ENCODE data around the gene ZNF205.
"Not testable (repeated sequence)": the region's sequence is repeated elsewhere in the genome, so short reads cannot be mapped to it uniquely, and the experiment has no call there.

The ZNF205 gene

DNA sequence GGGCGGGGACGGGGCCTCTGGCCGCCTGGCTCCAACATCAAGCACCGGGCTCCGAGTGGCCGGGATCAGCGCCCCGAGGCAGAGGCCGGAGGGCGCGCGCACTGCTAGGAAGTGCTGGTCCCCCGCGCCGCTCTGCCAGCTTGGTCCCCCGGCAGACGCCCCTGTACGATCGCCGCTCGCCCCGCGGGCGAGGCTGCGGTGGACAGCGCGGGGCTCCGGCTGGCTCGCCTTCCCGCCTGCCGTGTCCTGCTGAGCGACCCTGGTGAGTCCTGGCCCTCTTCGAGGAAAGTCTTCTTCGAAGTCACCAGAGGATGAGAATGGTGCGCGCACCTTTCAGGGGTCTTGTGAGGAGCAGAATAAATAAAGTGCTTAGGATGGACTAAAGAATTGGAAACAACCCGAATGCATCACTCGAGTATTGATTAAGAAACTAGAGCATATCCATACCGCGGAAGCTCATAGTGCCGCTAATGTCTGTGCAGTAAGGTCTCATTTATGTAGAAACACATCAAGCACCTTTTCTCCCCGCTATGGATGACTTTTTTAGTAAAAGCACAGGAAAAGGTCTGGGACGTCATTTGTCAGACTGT, 22.8 kb downstream of the ZNF205 start:
- DNase-seq = no peak

DNA sequence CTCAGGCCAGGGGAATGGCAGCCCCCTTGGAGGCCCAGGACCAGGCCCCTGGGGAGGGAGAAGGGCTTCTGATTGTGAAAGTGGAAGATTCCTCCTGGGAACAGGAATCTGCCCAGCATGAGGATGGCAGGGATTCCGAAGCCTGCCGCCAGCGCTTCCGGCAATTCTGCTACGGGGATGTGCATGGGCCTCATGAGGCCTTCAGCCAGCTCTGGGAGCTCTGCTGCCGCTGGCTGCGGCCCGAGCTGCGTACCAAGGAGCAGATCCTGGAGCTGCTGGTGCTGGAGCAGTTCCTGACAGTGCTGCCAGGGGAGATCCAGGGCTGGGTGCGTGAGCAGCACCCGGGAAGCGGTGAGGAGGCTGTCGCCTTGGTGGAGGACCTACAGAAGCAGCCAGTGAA, 24.9 kb downstream of the ZNF205 start:
- no peak for DNase-seq

DNA sequence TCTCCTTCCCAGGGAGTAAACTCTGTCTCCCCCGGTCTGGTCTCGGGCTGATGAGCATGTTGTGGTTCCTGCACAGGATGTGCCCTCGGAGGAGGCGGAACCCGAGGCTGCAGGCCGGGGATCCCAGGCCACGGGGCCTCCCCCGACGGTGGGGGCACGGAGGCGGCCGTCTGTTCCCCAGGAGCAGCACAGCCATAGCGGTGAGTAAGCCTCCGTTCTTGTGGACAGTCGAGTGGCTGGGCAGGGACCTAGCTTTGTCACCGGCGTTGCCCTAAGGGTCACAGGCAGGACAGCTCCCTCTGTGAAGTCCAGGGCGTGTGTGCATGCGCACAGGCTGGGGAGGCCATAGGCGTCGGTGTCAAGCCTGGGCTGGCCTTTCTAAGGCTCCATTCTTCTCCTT, 26.0 kb downstream of the ZNF205 start:
- DNase-seq = no peak

DNA sequence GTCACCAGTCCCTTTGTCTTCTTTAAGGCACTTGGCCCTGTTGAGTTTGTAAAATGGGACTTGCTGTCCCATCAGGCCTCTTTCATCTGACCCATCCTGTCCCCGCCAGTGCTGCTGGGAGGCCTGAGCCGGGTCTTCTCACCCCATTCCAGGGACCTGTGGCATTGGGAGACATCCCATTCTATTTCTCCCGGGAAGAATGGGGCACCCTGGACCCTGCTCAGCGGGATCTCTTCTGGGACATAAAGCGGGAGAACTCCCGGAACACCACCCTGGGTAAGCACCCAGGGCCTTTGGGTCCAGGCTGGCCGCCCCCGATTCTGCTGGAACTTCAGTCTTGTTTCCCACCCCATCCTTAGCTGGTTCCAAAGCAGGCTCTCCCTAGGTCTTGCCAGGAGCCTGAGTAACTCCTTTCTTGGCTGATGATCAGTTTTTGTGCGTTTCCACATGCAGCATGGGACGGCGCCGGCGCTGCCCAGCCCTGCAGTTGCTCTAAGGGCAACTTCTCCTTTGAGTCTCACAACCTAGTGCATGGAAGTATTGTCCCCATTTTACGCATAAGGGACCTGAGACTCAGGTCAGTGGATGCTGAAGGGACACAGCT, 26.5 kb downstream of the ZNF205 start:
- DNase-seq = no peak

DNA sequence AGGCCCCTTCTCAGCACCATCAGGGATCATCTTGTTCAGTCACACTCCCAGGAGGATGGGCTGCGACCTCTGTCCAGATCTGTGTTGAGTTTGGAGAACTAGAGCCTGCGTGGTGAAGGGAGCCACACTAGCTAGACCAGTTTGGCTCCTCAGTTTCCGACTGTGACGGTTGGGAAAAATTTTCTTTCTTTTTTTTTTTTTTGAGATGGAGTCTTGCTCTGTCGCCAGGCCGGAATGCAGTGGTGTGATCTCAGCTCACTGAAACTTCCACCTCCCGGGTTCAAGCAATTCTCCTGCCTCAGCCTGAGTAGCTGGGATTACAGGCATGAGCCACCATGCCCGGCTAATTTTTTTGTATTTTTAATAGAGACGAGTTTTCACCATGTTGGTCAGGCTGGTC, 27.2 kb downstream of the ZNF205 start:
- DNase-seq = not testable (repeated sequence)

DNA sequence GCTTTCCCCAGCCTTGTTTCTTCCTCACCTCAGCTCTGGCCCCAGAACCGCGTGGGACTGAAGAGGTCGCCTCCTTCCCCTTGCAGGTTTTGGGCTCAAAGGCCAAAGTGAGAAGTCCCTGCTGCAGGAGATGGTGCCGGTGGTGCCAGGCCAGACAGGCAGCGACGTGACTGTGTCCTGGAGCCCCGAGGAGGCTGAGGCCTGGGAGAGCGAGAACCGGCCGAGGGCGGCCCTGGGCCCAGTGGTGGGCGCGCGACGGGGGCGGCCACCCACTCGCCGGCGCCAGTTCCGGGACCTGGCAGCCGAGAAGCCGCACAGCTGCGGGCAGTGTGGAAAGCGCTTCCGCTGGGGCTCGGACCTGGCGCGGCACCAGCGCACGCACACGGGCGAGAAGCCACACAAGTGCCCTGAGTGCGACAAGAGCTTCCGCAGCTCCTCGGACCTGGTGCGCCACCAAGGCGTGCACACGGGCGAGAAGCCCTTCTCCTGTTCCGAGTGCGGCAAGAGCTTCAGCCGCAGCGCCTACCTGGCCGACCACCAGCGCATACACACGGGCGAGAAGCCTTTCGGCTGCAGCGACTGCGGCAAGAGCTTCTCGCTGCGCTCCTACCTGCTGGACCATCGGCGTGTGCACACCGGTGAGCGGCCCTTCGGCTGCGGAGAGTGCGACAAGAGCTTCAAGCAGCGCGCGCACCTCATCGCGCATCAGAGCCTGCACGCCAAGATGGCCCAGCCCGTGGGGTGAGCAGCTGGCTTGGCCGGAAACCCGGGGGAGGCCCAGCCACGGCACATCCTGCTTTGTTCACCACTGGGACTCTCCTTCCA, 28.4 kb downstream of the ZNF205 start:
- no peak for DNase-seq

DNA sequence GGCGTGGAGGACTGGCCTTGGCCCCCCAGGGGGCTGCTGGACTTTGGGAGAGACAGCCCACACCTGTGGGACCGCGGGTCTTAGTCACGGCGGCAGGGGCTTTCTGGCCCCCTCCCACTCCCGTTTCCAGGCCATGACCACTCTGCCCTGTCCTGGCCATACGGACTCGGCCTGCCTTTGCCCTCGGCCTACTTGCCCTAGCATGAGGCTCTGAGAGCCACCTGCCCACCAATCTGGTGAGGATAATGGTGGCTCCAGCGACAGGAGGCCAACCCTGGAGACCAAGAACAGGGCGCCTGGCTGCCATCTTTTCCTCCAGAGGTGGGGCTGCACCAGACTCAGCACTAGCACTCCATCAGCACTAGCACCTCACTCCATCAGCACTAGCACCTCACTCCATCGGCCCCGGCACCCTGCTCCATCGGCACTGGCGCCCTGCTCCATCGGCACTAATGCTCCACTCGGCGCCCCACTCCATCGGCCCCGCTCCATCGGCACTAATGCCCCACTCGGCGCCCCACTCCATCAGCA, 29.5 kb downstream of the ZNF205 start:
- DNase-seq = no peak

DNA sequence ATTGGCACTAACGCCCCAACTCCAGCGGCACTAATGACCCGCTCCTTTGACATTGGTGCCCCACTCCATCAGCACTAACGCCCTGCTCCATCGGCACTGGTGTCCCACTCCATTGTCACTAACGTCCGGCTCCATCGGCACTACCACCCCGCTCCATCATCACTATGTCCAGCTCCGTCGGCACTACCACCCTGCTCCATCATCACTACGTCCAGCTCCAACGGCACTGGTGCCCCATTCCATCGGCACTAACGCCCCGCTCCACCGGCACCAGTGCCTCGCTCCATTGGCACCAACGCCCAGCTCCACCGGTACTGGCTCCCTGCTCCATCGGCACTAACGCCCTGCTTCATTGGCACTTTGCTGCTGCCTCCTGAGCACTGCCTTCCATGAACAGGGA, 29.9 kb downstream of the ZNF205 start:
- no peak for DNase-seq

DNA sequence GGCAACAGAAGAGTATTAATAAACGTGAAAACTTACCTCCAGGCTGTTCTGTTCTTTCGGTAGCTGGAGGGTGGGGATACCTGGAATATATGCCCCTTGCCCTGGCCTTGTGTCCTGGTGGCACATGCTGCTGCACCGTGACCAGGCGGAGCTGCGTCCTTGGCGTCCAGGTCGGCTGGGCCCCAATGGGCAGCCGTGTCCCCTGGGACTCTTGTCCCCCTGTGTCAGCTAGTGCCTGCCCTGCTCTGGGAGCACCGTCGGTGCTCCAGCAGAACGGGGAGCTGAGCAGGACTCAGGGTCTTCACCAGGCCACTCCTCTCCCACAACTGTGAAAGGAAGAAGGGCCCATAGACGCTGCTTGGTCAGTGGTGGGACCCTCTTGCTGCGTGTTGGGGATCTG, 30.4 kb downstream of the ZNF205 start:
- DNase-seq = no peak

DNA sequence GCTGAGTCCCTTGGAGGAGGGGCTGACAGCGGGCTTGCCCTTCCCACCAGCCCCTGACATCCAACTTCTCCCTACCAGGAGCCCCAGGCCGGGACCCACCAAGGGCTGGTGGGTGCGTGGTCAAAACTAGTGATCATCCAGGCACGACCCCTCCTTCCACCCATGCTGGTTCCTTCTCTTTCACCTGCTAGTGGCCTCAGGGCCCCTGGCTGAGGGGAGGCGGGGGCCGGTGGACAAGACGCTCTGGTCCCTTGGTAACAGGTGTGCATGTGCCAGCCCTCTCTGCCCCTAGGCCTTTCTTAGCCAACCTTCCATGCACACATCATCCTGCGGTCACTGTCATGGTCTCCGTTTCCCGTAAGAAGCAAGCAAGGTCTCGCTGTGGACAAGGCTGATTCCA, 30.8 kb downstream of the ZNF205 start:
- DNase-seq = no peak

DNA sequence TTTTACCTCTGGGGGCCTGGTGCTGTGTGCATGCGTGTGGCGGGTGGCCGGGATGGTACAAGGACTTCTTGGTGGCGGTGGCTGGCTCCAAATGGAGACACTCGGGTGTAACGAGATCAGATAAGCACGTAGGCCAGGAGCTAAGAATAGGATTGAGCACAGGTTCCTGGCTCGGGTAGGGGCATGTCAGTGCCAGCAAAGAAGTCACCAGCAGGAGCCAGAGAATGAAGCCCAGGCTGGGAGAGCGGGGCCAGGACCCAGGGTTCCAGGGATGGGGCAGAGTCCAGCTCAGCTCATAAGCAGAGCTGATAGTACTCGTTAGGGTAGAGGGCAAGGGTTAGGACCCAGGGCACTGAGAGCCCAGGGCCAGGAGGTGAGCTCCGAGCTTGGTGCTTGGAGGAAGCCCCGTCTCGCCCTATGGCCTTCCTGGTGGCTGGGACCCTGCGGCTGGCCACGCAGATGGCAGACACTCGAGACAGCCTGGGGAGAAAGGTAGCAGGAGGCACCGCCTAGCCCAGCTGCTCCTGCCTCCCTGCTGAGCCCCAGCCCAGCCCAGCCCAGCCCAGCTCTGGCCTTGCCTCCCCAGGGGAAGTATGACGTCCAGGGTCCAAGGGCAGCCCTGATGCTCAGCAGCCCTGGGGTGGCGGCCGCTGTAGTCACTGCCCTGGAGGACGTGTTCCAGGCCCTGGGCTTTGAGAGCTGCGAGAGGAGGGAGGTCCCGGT, 31.4 kb downstream of the ZNF205 start:
- no peak for DNase-seq

DNA sequence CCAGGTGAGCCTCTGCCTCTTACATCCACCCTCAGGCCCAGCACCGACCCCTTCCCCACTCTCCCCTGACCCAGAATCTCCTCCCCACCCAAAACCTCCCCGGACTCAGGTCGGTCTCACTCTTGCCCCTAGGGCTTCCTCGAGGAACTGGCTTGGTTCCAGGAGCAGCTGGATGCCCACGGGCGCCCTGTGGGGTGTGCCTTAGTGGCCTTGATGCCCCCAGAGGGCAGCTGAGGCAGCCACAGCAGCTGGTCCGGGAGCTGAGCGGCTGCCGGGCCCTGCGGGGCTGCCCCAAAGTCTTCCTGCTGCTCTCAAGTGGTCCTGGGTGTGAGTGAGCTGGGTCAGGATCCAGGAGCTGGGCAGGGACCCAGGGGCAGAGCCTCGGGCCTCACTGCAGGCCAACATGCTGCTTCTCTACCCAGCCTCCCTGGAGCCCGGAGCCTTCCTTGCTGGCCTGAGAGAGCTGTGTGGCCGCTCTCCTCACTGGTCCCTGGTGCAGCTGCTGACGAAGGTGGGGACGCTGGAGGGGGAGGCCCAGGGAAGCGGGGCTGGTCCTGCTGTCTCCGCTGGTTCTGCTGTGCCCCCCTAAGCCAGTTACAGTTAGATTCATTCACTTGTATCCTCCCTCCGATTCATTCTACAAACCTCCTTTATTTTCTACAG, 32.1 kb downstream of the ZNF205 start:
- DNase-seq = no peak

DNA sequence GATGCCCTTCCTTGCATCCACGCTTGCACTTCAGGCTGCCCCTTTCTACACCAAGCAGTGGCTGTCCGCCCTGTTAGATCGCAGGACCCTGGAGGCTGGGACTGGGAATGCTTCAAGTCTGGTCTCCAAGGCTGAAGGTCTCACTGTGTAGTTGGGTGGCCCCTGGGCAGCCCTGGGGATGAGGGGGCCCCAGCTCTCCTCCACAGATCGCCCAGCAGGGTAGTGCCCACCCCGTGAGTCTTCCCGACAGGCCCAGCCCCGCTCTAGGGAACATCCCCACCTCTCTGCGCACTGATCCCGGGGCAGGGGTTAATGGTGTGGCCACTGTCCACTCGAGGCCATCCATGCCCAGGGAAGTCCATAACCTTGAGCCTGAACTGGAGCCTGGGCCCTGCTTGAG, 32.8 kb downstream of the ZNF205 start:
- no peak for DNase-seq

DNA sequence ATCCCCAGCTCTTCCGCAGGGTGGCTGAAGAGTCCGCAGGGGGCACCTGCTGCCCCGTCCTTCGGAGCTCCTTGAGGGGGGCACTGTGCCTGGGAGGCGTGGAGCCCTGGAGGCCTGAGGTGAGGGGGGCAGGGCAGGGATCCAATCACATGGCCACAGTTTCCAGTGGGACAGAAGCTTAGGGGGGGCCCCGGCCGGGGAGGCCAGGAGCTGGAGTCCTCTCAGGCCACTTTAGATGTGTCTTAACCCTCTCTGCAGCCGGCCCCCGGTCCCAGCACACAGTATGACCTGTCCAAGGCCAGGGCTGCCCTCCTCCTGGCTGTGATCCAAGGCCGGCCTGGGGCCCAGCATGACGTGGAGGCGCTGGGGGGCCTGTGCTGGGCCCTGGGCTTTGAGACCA, 33.3 kb downstream of the ZNF205 start:
- DNase-seq = no peak

DNA sequence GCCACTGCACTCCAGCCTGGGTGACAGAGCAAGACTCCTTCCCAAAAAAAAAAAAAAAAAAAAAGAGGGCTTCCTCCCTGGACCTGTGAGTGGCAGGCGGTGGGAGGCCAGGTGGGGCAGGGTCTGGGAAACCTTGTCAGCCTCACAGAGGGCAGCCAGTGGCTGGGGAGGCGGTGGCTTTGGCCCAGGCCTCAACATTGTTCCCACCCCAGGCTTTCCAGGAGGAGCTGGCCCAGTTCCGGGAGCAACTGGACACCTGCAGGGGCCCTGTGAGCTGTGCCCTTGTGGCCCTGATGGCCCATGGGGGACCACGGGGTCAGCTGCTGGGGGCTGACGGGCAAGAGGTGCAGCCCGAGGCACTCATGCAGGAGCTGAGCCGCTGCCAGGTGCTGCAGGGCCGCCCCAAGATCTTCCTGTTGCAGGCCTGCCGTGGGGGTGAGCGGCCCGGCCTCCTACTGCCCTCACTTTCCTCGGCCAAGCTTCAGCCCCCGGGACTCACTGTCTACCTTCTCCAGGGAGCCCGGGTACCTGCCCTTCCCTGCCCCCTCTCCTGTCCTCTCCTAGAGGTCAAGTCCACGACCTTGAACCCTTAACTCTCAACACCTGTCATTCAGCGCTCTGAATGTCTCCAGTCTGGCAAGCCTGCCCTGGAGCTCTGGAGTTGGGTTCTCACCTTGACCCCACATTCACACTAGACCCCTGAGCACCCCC, 34.8 kb downstream of the ZNF205 start:
- no peak for DNase-seq

DNA sequence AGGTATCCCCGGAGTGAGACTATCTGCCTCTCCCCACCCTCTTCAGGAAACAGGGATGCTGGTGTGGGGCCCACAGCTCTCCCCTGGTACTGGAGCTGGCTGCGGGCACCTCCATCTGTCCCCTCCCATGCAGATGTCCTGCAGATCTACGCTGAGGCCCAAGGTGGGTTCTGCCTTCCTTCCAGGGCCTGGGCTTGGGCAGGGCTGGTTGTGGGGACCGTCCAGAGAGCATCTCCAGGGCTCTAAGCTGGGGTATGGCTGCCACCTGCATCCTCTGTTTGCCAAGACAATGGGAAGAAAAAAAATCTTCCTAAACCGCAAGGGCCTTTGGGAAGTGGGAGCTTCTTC, 35.3 kb downstream of the ZNF205 start:
- no peak for DNase-seq

DNA sequence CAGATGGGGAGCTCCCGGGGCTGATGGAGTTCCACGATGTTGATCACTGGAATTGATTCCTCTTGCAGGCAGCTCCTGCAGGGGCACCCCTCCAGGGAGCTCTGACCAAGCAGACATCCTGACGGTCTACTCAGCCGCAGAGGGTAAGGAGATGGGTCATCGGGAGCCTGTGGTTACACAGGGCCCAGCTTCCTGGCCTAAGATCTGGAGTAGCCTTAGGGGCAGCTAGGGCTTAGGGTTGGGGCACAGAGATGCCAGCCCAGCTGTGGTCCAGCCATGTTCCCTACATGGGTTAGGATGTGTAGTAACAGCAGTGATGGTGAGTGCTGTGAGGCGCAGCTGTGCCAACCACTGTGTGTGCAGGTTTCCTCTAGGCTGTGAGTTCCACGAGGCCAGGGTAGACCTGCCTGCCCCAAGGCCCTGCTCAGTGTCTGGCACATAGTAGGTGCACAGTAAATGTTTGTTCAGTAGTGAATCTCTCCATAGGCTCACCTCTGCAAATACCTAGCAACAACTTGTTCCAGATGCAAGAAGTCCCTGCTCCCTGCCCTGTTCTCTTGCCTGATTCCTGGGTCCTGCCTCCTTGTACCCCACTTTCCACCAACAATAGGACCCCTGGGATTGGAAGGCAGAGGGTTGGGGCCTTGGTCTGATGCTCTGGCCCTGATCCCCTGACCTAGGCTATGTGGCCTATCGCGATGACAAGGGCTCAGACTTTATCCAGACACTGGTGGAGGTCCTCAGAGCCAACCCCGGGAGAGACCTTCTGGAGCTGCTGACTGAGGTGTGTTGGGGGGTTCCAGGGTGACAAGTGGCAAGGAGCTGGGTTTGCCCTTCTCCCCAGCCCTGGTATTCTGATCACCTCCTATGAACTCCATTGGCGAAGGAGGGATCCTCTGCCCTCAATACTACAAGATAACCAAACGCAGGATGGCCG, 36.1 kb downstream of the ZNF205 start:
- no peak for DNase-seq

DNA sequence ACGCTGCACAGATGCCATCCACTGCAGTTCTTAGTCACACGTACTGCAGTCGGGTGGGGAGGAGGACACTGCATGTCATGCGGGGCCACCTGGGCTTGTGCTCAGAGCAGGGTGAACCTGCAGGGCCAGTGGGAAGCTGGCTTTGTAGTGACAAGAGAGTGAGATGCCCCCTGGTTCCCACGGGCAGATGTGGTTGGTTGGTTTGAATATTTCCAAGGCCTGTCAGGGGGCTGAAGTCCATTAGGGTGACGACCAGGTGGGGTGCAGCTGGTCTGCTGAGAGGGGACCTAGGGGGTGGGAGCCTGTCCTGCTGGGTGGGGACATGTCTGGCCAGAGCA, 36.8 kb downstream of the ZNF205 start:
- DNase-seq = no peak

DNA sequence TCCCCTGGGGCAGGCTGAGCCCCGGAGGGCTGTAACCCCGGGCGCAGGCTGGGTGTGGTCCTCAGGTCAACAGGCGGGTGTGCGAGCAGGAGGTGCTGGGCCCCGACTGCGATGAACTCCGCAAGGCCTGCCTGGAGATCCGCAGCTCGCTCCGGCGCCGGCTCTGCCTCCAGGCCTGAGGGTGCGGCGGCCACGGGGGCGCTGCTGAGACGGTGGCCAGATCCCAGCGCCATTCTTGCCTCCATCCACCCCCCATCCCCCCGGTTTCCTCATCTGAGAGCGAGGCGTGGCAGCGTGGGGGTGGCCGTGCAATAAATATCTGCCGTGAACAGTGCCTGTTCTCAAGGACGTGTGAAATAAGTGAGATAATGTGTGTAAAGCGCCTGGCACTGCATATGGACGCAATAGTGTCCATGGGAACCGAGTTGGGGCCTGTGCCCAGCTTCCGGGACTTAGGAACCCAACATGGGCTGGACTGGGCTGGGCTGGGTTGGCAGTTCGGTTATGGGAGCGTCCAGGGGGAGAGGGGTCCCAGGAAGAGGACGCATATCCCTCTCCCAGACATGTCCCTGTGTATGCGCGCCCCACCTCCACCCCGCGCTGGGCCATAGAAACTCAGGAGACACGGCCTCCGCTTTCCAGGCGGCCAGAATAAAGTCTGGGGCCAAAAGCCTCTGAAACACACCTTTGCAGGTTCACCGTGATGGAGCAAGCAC, 37.4 kb downstream of the ZNF205 start:
- DNase-seq = peak; percentile 26

DNA sequence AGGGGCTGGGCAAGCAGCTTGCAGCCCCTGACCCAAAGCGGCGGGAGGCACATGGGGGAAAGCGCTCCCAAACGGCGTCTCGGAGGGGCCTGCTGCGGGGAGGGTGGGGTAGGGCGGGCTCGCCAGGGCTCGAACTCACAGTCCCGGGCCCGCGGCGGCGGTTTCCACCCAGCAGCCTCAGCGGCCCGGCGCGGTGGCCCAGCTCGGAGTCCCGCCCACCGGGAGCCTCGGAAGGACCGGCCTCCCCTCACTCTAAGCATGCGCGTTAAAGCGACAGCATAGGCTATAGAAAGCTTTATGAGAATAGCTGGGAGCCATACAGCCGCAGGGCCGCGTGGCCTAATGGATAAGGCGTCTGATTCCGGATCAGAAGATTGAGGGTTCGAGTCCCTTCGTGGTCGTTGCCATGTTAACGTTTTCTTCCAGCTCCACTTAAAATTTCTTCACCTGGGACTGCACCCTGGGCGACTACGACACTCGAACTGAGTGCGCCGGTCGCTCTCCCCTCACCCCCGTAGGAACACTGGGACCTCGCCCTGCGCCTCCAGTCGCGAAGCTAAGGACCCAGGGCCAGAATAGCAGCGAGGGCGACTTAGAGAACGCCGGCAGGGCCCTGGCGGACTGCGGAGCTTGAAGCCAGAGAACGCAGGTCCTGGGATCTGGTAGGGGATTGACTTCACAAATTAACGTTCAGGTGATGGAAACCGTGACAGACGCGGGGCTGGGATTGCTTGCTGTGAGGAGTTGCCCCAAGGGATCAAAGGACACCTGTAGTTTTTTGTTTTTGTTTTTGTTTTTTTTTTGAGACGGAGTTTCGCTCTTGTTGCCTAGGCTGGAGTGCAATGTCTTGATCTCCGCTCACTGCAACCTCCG, 38.2 kb downstream of the ZNF205 start:
- peak; percentile 99 for DNase-seq
